CD14-positive monocyte (primary cell): Measurements from ENCODE around the gene MICAL2. TPM values are rescaled to one million over a fixed set of nuclear protein-coding genes. Genes with fewer than 3 reads are reported as not detected.

Experiments used
- DNase-seq, 3 donors: peaks; one replicate each; pipeline ENCODE4 v3.0.0-alpha.2; 2011 to 2022
- H2AFZ ChIP-seq: 2 replicates; pipeline ENCODE4 v1.6.0; 2012; ENCODE audit warnings: mild to moderate bottlenecking, low read depth, low read length, inconsistent platforms; ENCODE audit not compliant: insufficient read depth, poor library complexity, severe bottlenecking
- H3K27ac ChIP-seq, 2 donors: 1 replicate in 1 of 2; 2 replicates in 1 of 2; pipeline ENCODE4 v1.5.1; 2012 to 2013; ENCODE audit warnings: low read length in 2 of 2, control low read depth in 1 of 2, inconsistent platforms in 1 of 2, low read depth in 1 of 2, mild to moderate bottlenecking in 1 of 2
- H3K27me3 ChIP-seq, 2 donors: one replicate each; pipeline versions ENCODE4 v1.6.0 to v1.6.1; 2011 to 2013; ENCODE audit warnings: low read length in 2 of 2; ENCODE audit not compliant: control insufficient read depth in 2 of 2, insufficient read depth in 2 of 2
- H3K36me3 ChIP-seq, 2 donors: replicated peaks in 1 of 2; 1 replicate in 1 of 2; 2 replicates in 1 of 2; pipeline versions ENCODE4 v1.5.1 to v1.6.1; 2012 to 2013; ENCODE audit warnings: low read length in 2 of 2, control low read depth in 1 of 2, inconsistent platforms in 1 of 2, mild to moderate bottlenecking in 1 of 2; ENCODE audit not compliant: insufficient read depth in 2 of 2, control insufficient read depth in 1 of 2
- H3K4me1 ChIP-seq, 2 donors: 1 replicate in 1 of 2; 2 replicates in 1 of 2; pipeline versions ENCODE4 v1.5.1 to v1.6.1; 2012 to 2013; ENCODE audit warnings: low read length in 2 of 2, control low read depth in 1 of 2, inconsistent platforms in 1 of 2, mild to moderate bottlenecking in 1 of 2, moderate library complexity in 1 of 2; ENCODE audit not compliant: insufficient read depth in 2 of 2, control insufficient read depth in 1 of 2
- H3K4me2 ChIP-seq: replicated peaks from 2 replicates; pipeline ENCODE3; 2012; ENCODE audit warnings: low read length, moderate library complexity, mild to moderate bottlenecking; ENCODE audit not compliant: poor library complexity, severe bottlenecking; ENCODE audit errors: extremely low read depth
- H3K4me3 ChIP-seq, 3 experiments: fragments of 200-600 bp in 1 of 3; sonication (generic) in 1 of 3; replicated peaks in 1 of 3; 1 replicate in 2 of 3; 2 replicates in 1 of 3; pipeline ENCODE4 v1.5.1; 2011 to 2013; ENCODE audit warnings: low read length in 3 of 3, mild to moderate bottlenecking in 3 of 3, control low read depth in 2 of 3, low read depth in 2 of 3, inconsistent platforms in 1 of 3, moderate library complexity in 1 of 3
- H3K79me2 ChIP-seq: 2 replicates; pipeline ENCODE4 v1.6.0; 2012; ENCODE audit warnings: mild to moderate bottlenecking, control low read depth, inconsistent platforms, low read length, moderate library complexity; ENCODE audit not compliant: insufficient read depth
- H3K9ac ChIP-seq: 2 replicates; pipeline ENCODE4 v1.6.0; 2017; ENCODE audit warnings: low read length, mild to moderate bottlenecking; ENCODE audit not compliant: insufficient read depth, poor library complexity, severe bottlenecking
- H3K9me3 ChIP-seq, 2 donors: replicated peaks in 1 of 2; 1 replicate in 1 of 2; 2 replicates in 1 of 2; pipeline versions ENCODE4 v1.5.1 to v1.6.1; 2012 to 2013; ENCODE audit warnings: low read length in 2 of 2, control low read depth in 1 of 2; ENCODE audit not compliant: control insufficient read depth in 1 of 2, insufficient read depth in 1 of 2
- H4K20me1 ChIP-seq: 2 replicates; pipeline ENCODE4 v1.6.0; 2012; ENCODE audit warnings: mild to moderate bottlenecking, low read length, control low read depth, moderate library complexity; ENCODE audit not compliant: insufficient read depth
- H3K27ac Mint-ChIP-seq, 7 donors: one replicate each; pipeline ENCODE4 v1.8.0; 2020; ENCODE audit warnings: mild to moderate bottlenecking in 7 of 7, mixed read lengths in 7 of 7, moderate library complexity in 6 of 7, inconsistent platforms in 2 of 7
- H3K27me3 Mint-ChIP-seq, 3 donors: one replicate each; pipeline ENCODE4 v1.8.0; 2021 to 2022; ENCODE audit warnings: low read depth in 3 of 3, mild to moderate bottlenecking in 3 of 3, mixed read lengths in 3 of 3, moderate library complexity in 3 of 3, inconsistent platforms in 1 of 3
- H3K36me3 Mint-ChIP-seq, 2 donors: one replicate each; pipeline ENCODE4 v1.8.0; 2020; ENCODE audit warnings: mixed read lengths in 2 of 2, inconsistent platforms in 1 of 2, mild to moderate bottlenecking in 1 of 2
- H3K4me1 Mint-ChIP-seq: one replicate; pipeline ENCODE4 v1.8.0; 2020; ENCODE audit warnings: mild to moderate bottlenecking, mixed read lengths
- H3K4me3 Mint-ChIP-seq, 2 donors: one replicate each; pipeline ENCODE4 v1.8.0; 2020; ENCODE audit warnings: mild to moderate bottlenecking in 2 of 2, mixed read lengths in 2 of 2, moderate library complexity in 1 of 2
- H3K9me3 Mint-ChIP-seq, 7 donors: one replicate each; pipeline ENCODE4 v1.8.0; 2020 to 2022; ENCODE audit warnings: mixed read lengths in 7 of 7, mild to moderate bottlenecking in 6 of 7, moderate library complexity in 6 of 7, inconsistent platforms in 2 of 7
- WGBS: methylation state at CpG from one replicate; pipeline ENCODE4 v1.1.5; 2013; ENCODE audit warnings: missing lambda C conversion rate; ENCODE audit not compliant: insufficient coverage; 5-methylcytosine and 5-hydroxymethylcytosine counted together
- intact Hi-C, 2 donors: fragments of 100-400 bp; cut with micrococcal nuclease; formaldehyde crosslinking; loops; one replicate each; pipeline versions ENCODE4 v1.15.0 to v1.15.1; 2023
- polyA plus RNA-seq, 3 donors: library from polyadenylated mRNA; depleted of rRNA in 1 of 3; unstranded in 2 of 3; stranded (reverse) in 1 of 3; fragments of 300-500 nt in 2 of 3; fragments of >200 nt in 1 of 3; fragmentation: Illumina TruSeq in 2 of 3; gene quantifications; 1 replicate in 2 of 3; 2 replicates in 1 of 3; pipeline ENCODE4 v1.2.3, GENCODE V29; 2012 to 2021
- TF ChIP-seq, protein P1 (sequence below): fragments of 200-600 bp; IDR thresholded peaks from one replicate; pipeline ENCODE4 v1.8.0; 2022; ENCODE audit warnings: antibody characterized with exemption, mild to moderate bottlenecking

The MICAL2 gene
- polyA plus RNA-seq, 3 donors: 39.8 to 72.5 (median 44.0) TPM

DNA sequence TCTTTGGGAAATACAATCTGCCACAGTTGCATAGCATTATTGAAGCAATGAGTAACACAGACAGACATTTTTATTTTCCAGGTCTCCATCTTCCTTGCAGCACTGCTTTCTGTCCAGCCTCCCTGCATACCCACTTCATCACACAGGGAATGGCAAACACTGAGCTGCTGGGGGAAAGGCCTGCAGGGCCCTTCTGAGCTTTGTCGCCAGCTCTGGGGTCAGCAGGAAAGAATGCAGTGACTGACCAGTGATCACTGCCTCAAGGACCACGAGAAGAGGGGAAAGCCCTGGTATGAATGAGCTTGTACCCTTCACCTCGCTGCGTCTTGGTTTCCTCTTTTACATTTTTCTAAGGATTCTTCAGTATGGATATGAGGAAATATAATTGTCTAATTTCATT is 21.3 kb upstream of the MICAL2 start:
- 100% methylated on average over 2 of the region's 4 CpGs for WGBS
- Histone ChIP-seq H2AFZ (no peak overlapping the region), H4K20me1 (no peaks in the 10 kb centered on the region), H3K36me3 (no peaks in the 10 kb centered on the region), H3K4me2 (no peak overlapping the region), H3K9ac (no peak overlapping the region), H3K79me2 (no peaks in the 10 kb centered on the region), H3K9me3 (no peaks in the 10 kb centered on the region), H3K4me3 (peak overlapping the region in 1 of 3 experiments; percentile 60), H3K27ac (peak overlapping the region; percentile 8 to 86), H3K4me1 (peaks cover 77 to 78% of the 10 kb centered on the region in 2 donors), H3K27me3 (no peaks in the 10 kb centered on the region)
- Mint-ChIP-seq H3K27ac (peak overlapping the region in 6 of 7 donors; percentile 80 to 90 (median 86)), H3K9me3 (peaks cover 0 to 7% (median 0%) of the 10 kb centered on the region in 7 donors), H3K4me3 (no peak overlapping the region), H3K27me3 (peaks cover 0 to 12% (median 1%) of the 10 kb centered on the region in 3 donors), H3K4me1 (peaks cover 79% of the 10 kb centered on the region), H3K36me3 (peaks cover 0 to 6% of the 10 kb centered on the region in 2 donors)
- intact Hi-C loops: no loop called here
- TF ChIP-seq, protein P1, sequence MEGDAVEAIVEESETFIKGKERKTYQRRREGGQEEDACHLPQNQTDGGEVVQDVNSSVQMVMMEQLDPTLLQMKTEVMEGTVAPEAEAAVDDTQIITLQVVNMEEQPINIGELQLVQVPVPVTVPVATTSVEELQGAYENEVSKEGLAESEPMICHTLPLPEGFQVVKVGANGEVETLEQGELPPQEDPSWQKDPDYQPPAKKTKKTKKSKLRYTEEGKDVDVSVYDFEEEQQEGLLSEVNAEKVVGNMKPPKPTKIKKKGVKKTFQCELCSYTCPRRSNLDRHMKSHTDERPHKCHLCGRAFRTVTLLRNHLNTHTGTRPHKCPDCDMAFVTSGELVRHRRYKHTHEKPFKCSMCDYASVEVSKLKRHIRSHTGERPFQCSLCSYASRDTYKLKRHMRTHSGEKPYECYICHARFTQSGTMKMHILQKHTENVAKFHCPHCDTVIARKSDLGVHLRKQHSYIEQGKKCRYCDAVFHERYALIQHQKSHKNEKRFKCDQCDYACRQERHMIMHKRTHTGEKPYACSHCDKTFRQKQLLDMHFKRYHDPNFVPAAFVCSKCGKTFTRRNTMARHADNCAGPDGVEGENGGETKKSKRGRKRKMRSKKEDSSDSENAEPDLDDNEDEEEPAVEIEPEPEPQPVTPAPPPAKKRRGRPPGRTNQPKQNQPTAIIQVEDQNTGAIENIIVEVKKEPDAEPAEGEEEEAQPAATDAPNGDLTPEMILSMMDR: no peak
- DNase-seq: no peak

DNA sequence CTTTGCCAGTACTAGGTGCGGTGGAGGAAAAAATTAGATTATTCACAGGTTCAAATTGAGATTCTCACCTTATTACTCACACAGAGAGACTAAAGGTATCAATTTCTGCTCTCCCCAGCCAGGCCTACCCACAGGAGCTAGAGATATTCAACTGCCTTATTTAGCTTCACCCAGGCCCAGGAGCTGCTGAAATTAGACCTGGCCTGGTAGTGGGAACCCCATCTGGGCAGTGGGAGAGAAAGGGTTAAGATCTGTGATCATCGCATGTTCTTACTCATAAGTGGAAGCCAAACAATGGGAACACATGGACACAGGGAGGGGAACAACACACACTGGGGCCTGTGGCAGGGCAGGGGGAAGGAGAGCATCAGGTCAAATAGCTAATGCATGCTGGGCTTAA is 20.9 kb upstream of the MICAL2 start:
- H3K4me2 ChIP-seq: peak overlapping the region; percentile 61
- no peak overlapping the region for H2AFZ ChIP-seq
- H3K79me2 ChIP-seq: no peaks in the 10 kb centered on the region
- no peaks in the 10 kb centered on the region for H4K20me1 ChIP-seq
- H3K36me3 Mint-ChIP-seq: peaks cover 0 to 6% of the 10 kb centered on the region in 2 donors
- no CpG with 5 or more reads among the region's 2 CpGs for WGBS
- no peaks in the 10 kb centered on the region for H3K9me3 ChIP-seq
- H3K9me3 Mint-ChIP-seq: peaks cover 0 to 7% (median 0%) of the 10 kb centered on the region in 7 donors
- peaks cover 81% of the 10 kb centered on the region for H3K4me1 Mint-ChIP-seq
- intact Hi-C loops: no loop called here
- H3K27me3 ChIP-seq: no peaks in the 10 kb centered on the region
- H3K36me3 ChIP-seq: no peaks in the 10 kb centered on the region
- peaks cover 77 to 78% of the 10 kb centered on the region in 2 donors for H3K4me1 ChIP-seq
- no peak overlapping the region for H3K4me3 Mint-ChIP-seq
- TF ChIP-seq, protein P1: no peak
- H3K27ac Mint-ChIP-seq: peak overlapping the region; percentile 80 to 90 (median 86)
- DNase-seq: no peak
- H3K27ac ChIP-seq: peak overlapping the region in 1 of 2 donors; percentile 86
- H3K27me3 Mint-ChIP-seq: peaks cover 0 to 12% (median 1%) of the 10 kb centered on the region in 3 donors
- H3K4me3 ChIP-seq: peak overlapping the region in 1 of 3 experiments; percentile 60
- H3K9ac ChIP-seq: no peak overlapping the region
